Measurements from ENCODE around the gene PCBP3.
"Not testable (repeated sequence)": the region's sequence is repeated elsewhere in the genome, so short reads cannot be mapped to it uniquely, and the experiment has no call there.

PCBP3 gene

GRCh38 chr21:45845063-45845769, 201.7 kb downstream of the PCBP3 start:
- DNase-seq (ENCODE audit: low spot score): no peak

GRCh38 chr21:45845770-45846090, 202.2 kb downstream of the PCBP3 start:
- no peak for DNase-seq (ENCODE audit: low spot score)

GRCh38 chr21:45846373-45847160, 203.0 kb downstream of the PCBP3 start:
- peak; percentile 77 for DNase-seq (ENCODE audit: low spot score)

DNA sequence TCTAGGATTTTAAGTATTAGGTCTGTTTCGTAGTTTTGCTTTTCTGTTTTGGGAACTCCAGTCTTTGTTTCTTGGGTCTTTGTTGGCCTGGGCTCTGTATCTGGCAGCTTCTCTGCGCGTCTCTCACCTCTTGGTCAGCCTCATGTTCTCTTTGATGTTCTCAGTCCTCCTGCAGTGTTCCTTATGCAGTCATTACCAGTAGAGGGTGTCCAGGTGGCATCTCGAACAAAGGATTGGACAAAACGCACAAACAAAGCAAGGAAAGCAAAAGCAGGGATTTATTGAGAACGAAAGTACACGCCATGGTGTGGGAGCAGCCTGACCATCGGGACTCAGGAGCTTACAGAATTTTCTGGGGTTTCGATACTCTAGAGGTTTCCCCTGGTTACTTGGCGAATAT, 204.3 kb downstream of the PCBP3 start:
- no peak for DNase-seq (ENCODE audit: low spot score)

DNA sequence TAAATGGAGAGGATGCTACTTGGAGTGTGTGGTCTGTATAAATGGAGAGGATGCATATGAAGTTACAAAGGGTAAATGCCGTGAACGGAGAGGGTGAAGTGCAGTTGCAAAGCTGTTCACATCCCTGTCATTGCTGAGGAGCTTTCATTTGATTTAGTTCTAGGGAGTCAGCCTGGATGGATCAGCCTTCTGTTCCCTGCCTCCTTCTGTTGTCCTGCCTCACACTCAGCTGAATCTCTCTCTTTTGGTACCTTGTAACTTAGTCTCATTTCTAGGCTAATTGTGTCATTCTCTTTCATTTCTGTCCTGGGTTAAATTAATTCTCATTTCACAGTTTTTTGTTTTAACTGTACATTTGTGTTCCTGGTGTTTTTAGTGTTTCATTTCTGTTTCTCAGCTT, 204.8 kb downstream of the PCBP3 start:
- no peak for DNase-seq (ENCODE audit: low spot score)

DNA sequence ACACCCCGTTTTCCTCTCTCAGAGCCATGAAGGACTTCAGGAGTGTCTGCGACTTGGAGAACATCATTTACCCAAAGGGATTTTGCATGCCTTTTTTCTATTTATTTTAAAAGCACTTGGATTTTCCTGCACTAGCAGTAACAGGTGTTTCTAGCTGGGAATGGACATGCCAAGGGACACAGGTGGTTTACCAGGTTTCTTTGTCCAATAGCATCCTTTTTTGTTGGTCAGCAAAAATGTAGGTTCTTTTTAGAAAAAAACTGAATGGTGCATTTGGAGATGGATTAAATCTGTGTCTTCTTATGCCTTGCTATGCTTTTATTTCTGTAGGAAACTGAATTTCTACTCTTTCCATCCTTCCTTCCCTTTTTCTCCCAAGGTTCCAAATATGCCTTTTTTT, 205.3 kb downstream of the PCBP3 start:
- DNase-seq (ENCODE audit: low spot score): no peak

DNA sequence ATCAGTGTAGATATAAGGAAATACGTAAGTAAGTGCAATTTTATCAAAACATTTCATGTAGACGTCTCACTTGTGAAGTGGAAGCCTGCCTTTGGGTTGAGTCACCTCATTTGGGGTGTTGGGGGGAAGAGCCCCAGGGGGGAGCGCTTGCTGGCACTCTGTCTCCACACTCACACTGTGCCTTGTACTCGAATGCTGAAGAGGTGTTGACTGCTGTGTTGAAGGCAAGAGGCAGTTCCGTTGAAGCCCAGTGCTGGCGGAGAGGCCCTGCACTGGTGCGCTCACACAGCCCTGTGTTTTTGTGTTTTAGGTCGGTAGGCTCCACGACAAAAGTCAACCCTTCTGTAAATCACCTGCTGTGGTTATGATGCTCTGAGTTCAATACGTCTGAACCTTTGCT, 206.1 kb downstream of the PCBP3 start:
- DNase-seq (ENCODE audit: low spot score): no peak

DNA sequence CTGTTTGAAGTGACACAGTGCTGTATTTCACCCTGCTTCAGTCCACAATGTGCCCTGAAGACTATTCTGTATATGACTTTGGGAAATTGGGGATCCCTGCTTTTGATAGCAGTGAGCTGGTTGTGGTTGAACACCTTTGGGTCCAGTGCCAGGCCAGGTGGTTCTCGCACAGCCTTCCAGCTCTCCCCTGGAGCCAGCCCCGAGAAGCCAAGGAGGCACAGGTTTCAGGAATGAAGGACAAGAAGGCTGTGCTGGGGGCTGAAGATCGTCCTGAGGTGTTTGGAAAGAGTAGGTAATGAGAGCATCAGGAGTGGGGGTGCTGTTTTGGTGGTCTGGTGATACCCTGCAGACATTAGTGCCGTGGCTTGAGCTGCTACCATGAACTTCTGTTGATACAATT, 206.7 kb downstream of the PCBP3 start:
- no peak for DNase-seq (ENCODE audit: low spot score)

GRCh38 chr21:45852386-45852785, 208.9 kb downstream of the PCBP3 start:
- not testable (repeated sequence) for DNase-seq (ENCODE audit: low spot score)

GRCh38 chr21:45852886-45853400, 209.4 kb downstream of the PCBP3 start:
- no peak for DNase-seq (ENCODE audit: low spot score)

DNA sequence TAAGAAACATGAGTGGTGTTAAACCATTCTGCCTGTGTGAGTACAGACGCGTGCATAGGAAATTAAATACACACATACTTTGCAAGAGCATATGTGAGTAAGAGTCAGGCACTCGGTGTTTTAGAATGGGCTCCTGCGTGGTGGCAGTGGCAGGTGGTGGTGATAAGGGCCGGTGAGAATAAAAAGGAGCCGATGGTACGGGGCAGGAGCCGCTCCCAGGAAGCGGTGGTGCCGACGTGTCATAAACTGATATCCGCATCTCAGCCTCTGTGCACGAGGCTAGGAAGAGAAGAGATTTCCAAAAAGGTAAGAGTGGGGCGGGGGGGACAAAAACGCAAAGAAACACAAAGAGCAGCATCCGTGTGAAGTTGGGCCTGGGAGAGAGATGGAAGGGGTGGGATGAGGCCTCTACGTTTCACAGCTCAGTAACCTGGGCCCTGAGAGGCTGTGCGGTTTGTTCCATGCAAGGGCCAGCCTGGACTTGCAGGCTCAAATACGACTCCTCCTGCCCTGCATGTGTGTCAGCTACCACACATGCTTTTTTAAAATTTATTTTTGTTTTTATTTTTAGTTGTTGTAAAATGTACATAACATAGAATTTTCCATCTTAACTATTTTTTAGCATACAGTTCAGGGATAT, 210.3 kb downstream of the PCBP3 start:
- no peak for DNase-seq (ENCODE audit: low spot score)

GRCh38 chr21:45854690-45855247, 211.2 kb downstream of the PCBP3 start:
- DNase-seq (ENCODE audit: low spot score): no peak

- DNase-seq (ENCODE audit: low spot score): no peak
These were observed 211.8 kb downstream of the PCBP3 start for GRCh38 chr21:45855248-45855811.

GRCh38 chr21:45856442-45856841, 212.9 kb downstream of the PCBP3 start:
- DNase-seq (ENCODE audit: low spot score): no peak

GRCh38 chr21:45856906-45857305, 213.4 kb downstream of the PCBP3 start:
- no peak for DNase-seq (ENCODE audit: low spot score)

- no peak for DNase-seq (ENCODE audit: low spot score)
These were observed 214.2 kb downstream of the PCBP3 start for GRCh38 chr21:45857761-45858160.

DNA sequence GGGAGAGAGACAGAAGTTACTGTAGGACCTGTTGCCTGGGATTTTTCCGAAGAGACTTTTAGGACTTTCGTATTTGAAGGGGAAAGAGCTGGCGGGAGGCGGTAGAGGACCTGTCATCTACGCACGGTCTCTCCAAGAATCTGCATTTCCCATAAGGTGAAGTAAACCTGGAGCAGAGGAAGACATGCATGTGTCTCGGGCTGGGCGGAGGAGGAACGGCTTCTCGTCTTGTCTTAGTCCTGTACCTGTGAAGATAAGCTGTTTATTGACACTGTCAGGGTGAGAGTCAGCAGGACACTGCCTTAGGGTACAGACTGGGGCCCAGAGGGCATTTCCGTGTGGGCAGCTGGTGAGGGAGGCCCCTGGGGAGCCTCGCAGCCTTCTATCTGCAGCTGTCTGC, 214.7 kb downstream of the PCBP3 start:
- DNase-seq (ENCODE audit: low spot score): no peak

GRCh38 chr21:45859041-45859761, 215.7 kb downstream of the PCBP3 start:
- DNase-seq (ENCODE audit: low spot score): no peak

DNA sequence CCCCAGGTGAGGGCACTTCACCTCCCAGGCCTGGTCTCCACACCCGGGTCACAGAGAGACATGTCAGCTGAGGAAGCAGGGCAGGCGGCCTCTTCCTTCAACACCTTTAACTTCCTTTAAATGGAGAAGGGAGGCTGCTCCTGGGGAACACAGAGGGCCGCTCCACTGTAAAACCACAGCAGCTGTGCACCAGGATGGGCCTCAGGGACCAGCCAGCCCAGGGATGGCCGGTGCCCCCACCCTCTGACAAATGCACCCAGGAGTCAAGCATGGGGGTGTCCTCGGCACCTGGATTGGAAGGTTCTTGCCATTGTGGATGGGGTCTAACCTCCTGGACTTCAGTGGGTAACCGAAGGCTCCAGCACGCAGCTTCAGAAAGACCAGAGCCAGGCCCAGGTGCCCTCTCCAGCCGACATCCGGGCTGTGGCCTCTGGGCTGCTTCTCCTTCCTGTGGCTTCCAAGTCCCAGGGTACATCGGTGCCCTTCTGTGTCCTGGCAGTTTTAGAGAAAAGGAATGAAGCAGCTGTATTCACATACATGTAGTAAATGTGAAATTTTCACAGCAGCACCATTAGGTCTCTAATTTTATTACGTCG, 216.3 kb downstream of the PCBP3 start:
- DNase-seq (ENCODE audit: low spot score): no peak

GRCh38 chr21:45860493-45861155, 217.1 kb downstream of the PCBP3 start:
- no peak for DNase-seq (ENCODE audit: low spot score)

Data from Ammon's horn (tissue), 1 donor.